Caco-2 (cell line): Measurements from ENCODE around the gene ASTN2. TPM values are rescaled to one million over a fixed set of nuclear protein-coding genes. Genes with fewer than 3 reads are reported as not detected.

Source experiments
- BruUV-seq: library from RNA; stranded (reverse); fragments of 400-500 nt; replicated peaks from 2 replicates; lab custom pipeline; 2021; lab: Mats Ljungman, UMichigan
- CTCF ChIA-PET: fragments of 300-600 bp; sonication (Branson Sonifier 250); formaldehyde crosslinking; loops from one replicate; lab custom pipeline; 2022; ENCODE audit warnings: antibody characterized with exemption; lab: Charles Lee
- POLR2A ChIA-PET: fragments of 300-600 bp; sonication (Branson Sonifier 250); formaldehyde crosslinking; loops from one replicate; lab custom pipeline; 2022; ENCODE audit warnings: antibody characterized with exemption; lab: Charles Lee
- DNase-seq, 2 experiments: peaks; one replicate each; pipeline versions ENCODE4 v3.0.0 to v3.0.0-alpha.2; 2020 to 2022
- H3K27me3 ChIP-seq: replicated peaks from 2 replicates; pipeline ENCODE4 v1.6.0; 2011; ENCODE audit warnings: low read length; ENCODE audit not compliant: control insufficient read depth, insufficient read depth
- H3K36me3 ChIP-seq: 2 replicates; pipeline ENCODE4 v1.5.1; 2011; ENCODE audit warnings: low read length; ENCODE audit not compliant: control insufficient read depth, insufficient read depth
- H3K4me1 ChIP-seq: fragments of 250-450 bp; sonication (Bioruptor Pico); 2 replicates; pipeline ENCODE4 v1.5.1; 2020; ENCODE audit warnings: mild to moderate bottlenecking
- H3K4me3 ChIP-seq: 2 replicates; pipeline ENCODE4 v1.5.1; 2011; ENCODE audit warnings: low read depth, mild to moderate bottlenecking, control low read depth, low read length
- H3K9me3 ChIP-seq: fragments of 250-450 bp; sonication (Bioruptor Pico); 2 replicates; pipeline ENCODE4 v1.5.1; 2020; ENCODE audit warnings: mild to moderate bottlenecking, moderate library complexity
- H3K27ac Mint-ChIP-seq: one replicate; pipeline ENCODE4 v1.8.0; 2022; ENCODE audit warnings: mixed read lengths; ENCODE audit not compliant: unreplicated experiment
- H3K27me3 Mint-ChIP-seq: one replicate; pipeline ENCODE4 v1.8.0; 2022; ENCODE audit warnings: mixed read lengths; ENCODE audit not compliant: insufficient read depth, unreplicated experiment
- H3K36me3 Mint-ChIP-seq: one replicate; pipeline ENCODE4 v1.8.0; 2022; ENCODE audit warnings: mild to moderate bottlenecking, mixed read lengths; ENCODE audit not compliant: insufficient read depth, unreplicated experiment
- H3K4me1 Mint-ChIP-seq: one replicate; pipeline ENCODE4 v1.8.0; 2022; ENCODE audit warnings: low read depth, mixed read lengths; ENCODE audit not compliant: unreplicated experiment
- H3K4me3 Mint-ChIP-seq: one replicate; pipeline ENCODE4 v1.8.0; 2022; ENCODE audit warnings: mild to moderate bottlenecking, moderate library complexity, mixed read lengths; ENCODE audit not compliant: unreplicated experiment
- H3K9me3 Mint-ChIP-seq: one replicate; pipeline ENCODE4 v1.8.0; 2022; ENCODE audit warnings: mixed read lengths; ENCODE audit not compliant: unreplicated experiment
- intact Hi-C: fragments of 100-400 bp; cut with micrococcal nuclease; formaldehyde crosslinking; loops from one replicate; pipeline ENCODE4 v1.10.0; 2022; ENCODE audit not compliant: unreplicated experiment
- total RNA-seq: library from RNA; stranded (reverse); gene quantifications from 2 replicates; pipeline ENCODE4 v1.2.3, GENCODE V29; 2022
- TF ChIP-seq, protein P1 (sequence below), 2 experiments: fragments of 200-600 bp in 1 of 2; IDR thresholded peaks; 1 replicate in 1 of 2; 2 replicates in 1 of 2; pipeline versions ENCODE4 v1.5.1 to v1.8.0; 2011 to 2022; ENCODE audit warnings: antibody characterized with exemption in 1 of 2, control low read depth in 1 of 2, inconsistent platforms in 1 of 2, low read depth in 1 of 2, low read length in 1 of 2, mild to moderate bottlenecking in 1 of 2, moderate library complexity in 1 of 2; ENCODE audit not compliant: insufficient read depth in 1 of 2, severe bottlenecking in 1 of 2, unreplicated experiment in 1 of 2

The ASTN2 gene
- total RNA-seq, 1 experiment from 2014 or later, result 12.7 TPM

DNA sequence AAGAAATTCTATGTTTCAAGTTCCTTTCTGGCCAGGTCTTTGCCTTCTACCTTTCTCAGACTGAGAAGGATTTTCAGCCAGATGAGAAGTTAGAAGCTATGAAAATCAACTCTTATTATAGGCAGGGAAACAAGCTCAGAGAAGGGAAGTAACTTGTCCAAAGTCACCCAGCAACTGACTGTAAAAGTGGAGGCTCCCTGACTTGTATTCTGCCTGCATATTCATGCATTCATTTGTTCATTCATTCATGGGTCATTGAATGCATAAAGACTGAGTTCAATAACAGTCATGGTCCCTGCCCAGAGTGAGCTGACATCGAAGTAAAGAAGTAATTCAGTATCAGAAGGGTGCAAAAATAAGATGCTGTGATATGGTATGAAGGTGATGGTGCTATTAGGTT lies 1021.7 kb downstream of the ASTN2 start:
- intact Hi-C loops, result no loop called here
- Histone ChIP-seq H3K27me3 (no peaks in the 10 kb centered on the region), H3K9me3 (no peaks in the 10 kb centered on the region), H3K4me3 (no peak overlapping the region), H3K4me1 (no peaks in the 10 kb centered on the region), H3K36me3 (no peaks in the 10 kb centered on the region)
- H3K36me3 Mint-ChIP-seq, result no peaks in the 10 kb centered on the region
- H3K9me3 Mint-ChIP-seq, result no peaks in the 10 kb centered on the region
- no peak for DNase-seq
- no peaks in the 10 kb centered on the region for H3K4me1 Mint-ChIP-seq
- ChIA-PET POLR2A (no interaction called here), CTCF (no interaction called here)
- H3K27me3 Mint-ChIP-seq, result no peaks in the 10 kb centered on the region
- TF ChIP-seq, protein P1, sequence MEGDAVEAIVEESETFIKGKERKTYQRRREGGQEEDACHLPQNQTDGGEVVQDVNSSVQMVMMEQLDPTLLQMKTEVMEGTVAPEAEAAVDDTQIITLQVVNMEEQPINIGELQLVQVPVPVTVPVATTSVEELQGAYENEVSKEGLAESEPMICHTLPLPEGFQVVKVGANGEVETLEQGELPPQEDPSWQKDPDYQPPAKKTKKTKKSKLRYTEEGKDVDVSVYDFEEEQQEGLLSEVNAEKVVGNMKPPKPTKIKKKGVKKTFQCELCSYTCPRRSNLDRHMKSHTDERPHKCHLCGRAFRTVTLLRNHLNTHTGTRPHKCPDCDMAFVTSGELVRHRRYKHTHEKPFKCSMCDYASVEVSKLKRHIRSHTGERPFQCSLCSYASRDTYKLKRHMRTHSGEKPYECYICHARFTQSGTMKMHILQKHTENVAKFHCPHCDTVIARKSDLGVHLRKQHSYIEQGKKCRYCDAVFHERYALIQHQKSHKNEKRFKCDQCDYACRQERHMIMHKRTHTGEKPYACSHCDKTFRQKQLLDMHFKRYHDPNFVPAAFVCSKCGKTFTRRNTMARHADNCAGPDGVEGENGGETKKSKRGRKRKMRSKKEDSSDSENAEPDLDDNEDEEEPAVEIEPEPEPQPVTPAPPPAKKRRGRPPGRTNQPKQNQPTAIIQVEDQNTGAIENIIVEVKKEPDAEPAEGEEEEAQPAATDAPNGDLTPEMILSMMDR (IDR thresholded peaks at IDR 0.05; ENCODE audit: insufficient read depth in 1 of 2, low read depth in 1 of 2, low read length in 1 of 2, severe bottlenecking in 1 of 2, unreplicated experiment in 1 of 2), result no peak
- no peak overlapping the region for H3K4me3 Mint-ChIP-seq
- H3K27ac Mint-ChIP-seq, result no peak overlapping the region
- no TSS peak for BruUV-seq

- H3K4me1 Mint-ChIP-seq, result no peaks in the 10 kb centered on the region
- no peaks in the 10 kb centered on the region for H3K9me3 ChIP-seq
- H3K4me1 ChIP-seq, result no peaks in the 10 kb centered on the region
- ChIA-PET POLR2A (no interaction called here), CTCF (no interaction called here)
- H3K27ac Mint-ChIP-seq, result no peak overlapping the region
- no TSS peak for BruUV-seq
- DNase-seq, result no peak
- H3K9me3 Mint-ChIP-seq, result no peaks in the 10 kb centered on the region
- intact Hi-C loops, result no loop called here
- no peak overlapping the region for H3K4me3 Mint-ChIP-seq
- no peak overlapping the region for H3K4me3 ChIP-seq
- H3K36me3 ChIP-seq, result no peaks in the 10 kb centered on the region
- H3K36me3 Mint-ChIP-seq, result no peaks in the 10 kb centered on the region
- TF ChIP-seq, protein P1 (IDR thresholded peaks at IDR 0.05; ENCODE audit: insufficient read depth in 1 of 2, low read depth in 1 of 2, low read length in 1 of 2, severe bottlenecking in 1 of 2, unreplicated experiment in 1 of 2), result no peak
- no peaks in the 10 kb centered on the region for H3K27me3 ChIP-seq
- H3K27me3 Mint-ChIP-seq, result no peaks in the 10 kb centered on the region
Observed at GRCh38 chr9:116391306-116391900, 1023.5 kb downstream of the ASTN2 start.

DNA sequence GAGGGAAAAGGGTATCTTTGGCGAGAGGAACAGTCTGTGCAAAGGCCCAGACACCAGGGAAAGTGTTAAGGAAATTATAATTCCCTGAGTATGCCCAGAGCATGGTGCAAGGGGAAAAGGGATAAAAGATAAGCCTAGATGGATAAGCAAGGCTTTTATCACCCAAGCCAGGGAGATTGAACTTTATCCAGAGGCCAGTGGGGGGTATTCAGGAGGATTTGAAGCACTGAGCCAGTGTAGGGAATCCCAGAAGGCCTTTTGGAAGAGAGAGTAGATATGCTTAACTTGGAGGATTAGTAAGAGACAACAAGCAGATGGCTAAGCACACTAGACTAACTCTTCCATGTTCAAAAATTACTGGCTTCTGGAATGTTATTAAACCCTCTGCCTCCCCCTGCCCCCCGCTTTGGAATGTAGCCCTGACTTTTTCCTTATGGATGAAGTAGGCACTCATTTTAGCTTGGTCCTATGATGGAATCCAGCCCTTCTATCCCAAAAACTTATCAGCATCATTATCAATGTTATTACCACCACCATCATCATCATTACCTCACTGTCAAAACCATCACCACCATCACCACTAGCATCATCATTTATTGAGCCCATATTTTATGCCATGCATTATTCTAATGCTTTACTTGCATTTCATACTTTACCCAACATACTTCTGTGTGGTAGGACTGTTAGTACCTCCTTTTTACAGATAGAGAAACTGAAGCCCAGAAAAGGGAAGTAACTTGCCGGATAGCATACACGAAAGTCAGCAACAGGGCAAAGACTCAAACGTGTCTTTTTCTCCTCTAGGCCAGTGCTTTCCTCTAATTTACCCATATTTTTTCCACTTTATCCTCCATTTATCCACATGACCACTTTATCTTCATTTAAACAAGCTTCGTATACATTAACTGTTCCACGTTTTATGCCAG lies 1024.3 kb downstream of the ASTN2 start:
- TF ChIP-seq, protein P1 (IDR thresholded peaks at IDR 0.05; ENCODE audit: insufficient read depth in 1 of 2, low read depth in 1 of 2, low read length in 1 of 2, severe bottlenecking in 1 of 2, unreplicated experiment in 1 of 2), result no peak
- intact Hi-C loops, result no loop called here
- no peaks in the 10 kb centered on the region for H3K4me1 ChIP-seq
- H3K27me3 ChIP-seq, result no peaks in the 10 kb centered on the region
- Mint-ChIP-seq H3K27ac (no peak overlapping the region), H3K4me3 (no peak overlapping the region), H3K36me3 (no peaks in the 10 kb centered on the region), H3K27me3 (no peaks in the 10 kb centered on the region), H3K4me1 (no peaks in the 10 kb centered on the region), H3K9me3 (no peaks in the 10 kb centered on the region)
- ChIA-PET CTCF (no interaction called here), POLR2A (no interaction called here)
- DNase-seq, result no peak
- no TSS peak for BruUV-seq
- H3K9me3 ChIP-seq, result no peaks in the 10 kb centered on the region
- H3K36me3 ChIP-seq, result no peaks in the 10 kb centered on the region
- no peak overlapping the region for H3K4me3 ChIP-seq
